SK-MEL-5 (cell line): ENCODE results near the gene BOLA3. TPM values are rescaled to one million over a fixed set of nuclear protein-coding genes. Genes with fewer than 3 reads are reported as not detected.

Experiments
- DNase-seq: peaks from one replicate; pipeline ENCODE4 v3.0.0-alpha.2; 2016; ENCODE audit warnings: low read depth, low spot score
- in situ Hi-C: cut with HindIII; loops from 2 replicates; pipeline ENCODE4 v1.10.0; 2016; ENCODE audit warnings: low sequenced_read_pairs, high pct_unique_total_duplicates, low pct_unique_long_range_greater_than_20kb
- total RNA-seq: library from RNA; depleted of rRNA; stranded (reverse); fragments of >200 nt; shearing (Covaris generic); gene quantifications from 2 replicates; pipeline ENCODE4 v1.2.3, GENCODE V29; 2014

Gene BOLA3
- total RNA-seq, 1 experiment from 2014 or later, result 213 TPM

GRCh38 chr2:74119912-74120825 lies 27.5 kb downstream of the BOLA3 start:
- peak; percentile 87 for DNase-seq
- in situ Hi-C loops, result no loop called here

GRCh38 chr2:74119339-74119738 lies 28.4 kb downstream of the BOLA3 start:
- in situ Hi-C loops, result no loop called here
- peak; percentile 37 for DNase-seq

GRCh38 chr2:74111380-74111779 lies 36.3 kb downstream of the BOLA3 start:
- in situ Hi-C loops, result no loop called here
- no peak for DNase-seq

- in situ Hi-C loops, result no loop called here
- DNase-seq, result no peak
These were observed 37.2 kb downstream of the BOLA3 start for GRCh38 chr2:74110537-74110936.

GRCh38 chr2:74109551-74109950 lies 38.2 kb downstream of the BOLA3 start:
- DNase-seq, result no peak
- in situ Hi-C loops, result no loop called here

GRCh38 chr2:74107071-74107470 lies 40.6 kb downstream of the BOLA3 start:
- in situ Hi-C loops, result no loop called here
- DNase-seq, result no peak

GRCh38 chr2:74105413-74105812 lies 42.3 kb downstream of the BOLA3 start:
- no peak for DNase-seq
- in situ Hi-C loops, result no loop called here

GRCh38 chr2:74104839-74105238 lies 42.9 kb downstream of the BOLA3 start:
- in situ Hi-C loops, result no loop called here
- no peak for DNase-seq

DNA sequence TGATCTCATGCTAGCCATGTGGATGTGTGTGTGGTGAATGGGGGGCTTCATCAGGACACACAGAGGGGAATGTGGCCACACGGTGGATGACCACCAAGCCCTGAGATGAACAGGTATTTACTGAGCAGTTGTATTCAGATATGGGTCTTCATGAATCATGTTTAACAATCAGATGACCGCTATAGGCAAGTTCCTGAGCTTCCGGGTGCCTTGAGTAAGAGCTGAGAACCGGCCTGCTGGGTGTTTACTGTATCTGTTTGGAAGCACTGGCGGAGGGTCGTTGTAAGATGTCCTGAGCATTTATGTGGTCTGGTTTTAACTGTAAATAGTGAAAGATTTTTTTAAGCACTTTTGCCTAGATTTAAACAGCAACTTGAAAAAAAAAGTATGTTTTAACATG lies 43.9 kb downstream of the BOLA3 start:
- in situ Hi-C loops, result no loop called here
- DNase-seq, result no peak

DNA sequence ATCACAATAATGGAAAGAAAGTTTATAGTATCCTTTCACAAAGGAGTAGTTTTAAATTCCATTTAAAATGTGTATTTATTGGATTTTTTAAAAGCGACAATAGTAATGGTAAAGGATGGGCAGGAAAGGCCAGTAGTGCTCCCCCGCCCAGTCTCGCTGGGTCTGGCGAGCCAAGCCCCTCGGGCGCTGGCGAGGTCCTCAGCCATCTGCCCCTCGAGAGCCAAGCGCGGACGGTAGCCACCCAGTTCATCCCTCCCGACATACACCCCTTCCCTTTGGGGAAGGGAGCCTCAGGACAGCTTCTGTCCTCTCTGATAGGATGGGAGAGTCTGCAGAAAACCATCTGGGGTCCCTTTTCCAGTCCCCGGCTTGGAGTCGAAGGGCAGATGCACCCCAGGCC lies 45.2 kb downstream of the BOLA3 start:
- DNase-seq, result no peak
- in situ Hi-C loops, result no loop called here

- in situ Hi-C loops, result no loop called here
- no peak for DNase-seq
These were observed 46.0 kb downstream of the BOLA3 start for GRCh38 chr2:74101574-74102300.

GRCh38 chr2:74100254-74101216 lies 47.2 kb downstream of the BOLA3 start:
- in situ Hi-C loops, result no loop called here
- no peak for DNase-seq

DNA sequence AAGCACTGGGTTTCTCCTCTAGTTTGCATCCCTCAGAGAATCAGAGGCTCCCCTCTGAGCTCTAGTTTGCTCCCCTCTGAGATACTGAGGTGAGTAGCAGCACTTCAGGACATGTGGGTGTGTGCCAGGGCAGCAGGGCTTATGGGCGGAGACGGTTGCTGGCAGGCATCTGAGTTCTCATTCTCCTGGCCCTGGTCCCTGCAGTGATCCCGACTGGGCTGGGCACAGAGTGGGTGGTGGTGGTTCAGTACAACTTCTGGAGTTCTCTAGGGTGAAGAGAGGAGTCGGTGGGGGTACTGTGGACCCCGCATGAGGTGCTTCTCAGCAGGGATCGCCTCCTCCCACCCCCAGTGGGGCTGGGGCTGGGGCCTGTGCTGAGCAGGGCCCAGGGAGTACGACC lies 47.9 kb downstream of the BOLA3 start:
- DNase-seq, result no peak
- in situ Hi-C loops, result no loop called here

GRCh38 chr2:74099271-74099670 lies 48.4 kb downstream of the BOLA3 start:
- DNase-seq, result no peak
- in situ Hi-C loops, result no loop called here

GRCh38 chr2:74097574-74097973 lies 50.1 kb downstream of the BOLA3 start:
- DNase-seq, result no peak
- in situ Hi-C loops, result no loop called here

- in situ Hi-C loops, result no loop called here
- no peak for DNase-seq
These were observed 51.7 kb downstream of the BOLA3 start for GRCh38 chr2:74096052-74096451.

GRCh38 chr2:74095632-74096031 lies 52.1 kb downstream of the BOLA3 start:
- no peak for DNase-seq
- in situ Hi-C loops, result no loop called here

GRCh38 chr2:74094291-74094690 lies 53.4 kb downstream of the BOLA3 start:
- in situ Hi-C loops, result no loop called here
- DNase-seq, result no peak
